Neural progenitor cell (in vitro differentiated cells): ENCODE measurements around the gene DUSP2.

ENCODE experiments used
- CTCF ChIP-seq: fragments of 200-600 bp; sonication (generic); IDR thresholded peaks from 2 replicates; pipeline ENCODE4 v1.5.1; 2017; ENCODE audit warnings: antibody characterized with exemption, mild to moderate bottlenecking
- EZH2 ChIP-seq: fragments of 200-600 bp; sonication (generic); IDR thresholded peaks from 2 replicates; pipeline ENCODE4 v1.6.1; 2017; ENCODE audit warnings: antibody characterized with exemption, mild to moderate bottlenecking, moderate library complexity
- EZH2phosphoT487 ChIP-seq: fragments of 200-600 bp; sonication (generic); IDR thresholded peaks from 2 replicates; pipeline ENCODE4 v1.6.1; 2017; ENCODE audit warnings: antibody characterized with exemption

GRCh38 chr2:96150007-96150640 is 4.9 kb upstream of the DUSP2 start:
- no peak for TF ChIP-seq CTCF
- TF ChIP-seq EZH2phosphoT487, result no peak
- TF ChIP-seq EZH2, result no peak
